Body of pancreas (tissue), 4 donors: ENCODE measurements around the gene EML6. TPM values are rescaled to one million over a fixed set of nuclear protein-coding genes. Genes with fewer than 3 reads are reported as not detected.

Source experiments
- ATAC-seq: fragments of 150-250 bp; one replicate; pipeline ENCODE4 v1.9.1; 2016
- DNase-seq, 4 donors: peaks; one replicate each; pipeline ENCODE4 v3.0.0-alpha.2; 2019
- H3K27ac ChIP-seq, 4 donors: fragments of 200-600 bp; sonication (generic); 1 replicate in 3 of 4; 2 replicates in 1 of 4; pipeline versions ENCODE4 v1.5.1 to v1.6.1; 2016 to 2019; ENCODE audit warnings: mild to moderate bottlenecking in 1 of 4, mixed read lengths in 1 of 4, moderate library complexity in 1 of 4
- H3K27me3 ChIP-seq, 2 donors: fragments of 200-600 bp; sonication (generic); one replicate each; pipeline ENCODE4 v1.6.0; 2016; ENCODE audit warnings: mild to moderate bottlenecking in 1 of 2
- H3K36me3 ChIP-seq, 2 donors: fragments of 200-600 bp; sonication (generic); replicated peaks in 1 of 2; 2 replicates each; pipeline ENCODE4 v1.5.1; 2016; ENCODE audit warnings: low read depth in 2 of 2; ENCODE audit not compliant: insufficient read depth in 1 of 2
- H3K4me1 ChIP-seq: fragments of 200-600 bp; sonication (generic); one replicate; pipeline ENCODE4 v1.6.0; 2016
- H3K4me3 ChIP-seq, 2 donors: fragments of 200-600 bp; sonication (generic); 1 replicate in 1 of 2; 2 replicates in 1 of 2; pipeline ENCODE4 v1.5.1; 2016 to 2019
- H3K9me3 ChIP-seq, 3 donors: fragments of 200-600 bp; sonication (generic); 1 replicate in 2 of 3; 2 replicates in 1 of 3; pipeline ENCODE4 v1.5.1; 2016
- CTCF ChIP-seq, 7 experiments: fragments of 450-650 bp in 4 of 7; fragments of 200-600 bp in 3 of 7; sonication (generic) in 3 of 7; IDR thresholded peaks; one replicate each; pipeline ENCODE4 v1.5.1; 2016 to 2019; ENCODE audit warnings: antibody characterized with exemption in 7 of 7
- POLR2A ChIP-seq, 3 donors: fragments of 450-650 bp; IDR thresholded peaks; one replicate each; pipeline ENCODE4 v1.6.1; 2016; ENCODE audit warnings: antibody characterized with exemption in 3 of 3, mild to moderate bottlenecking in 2 of 3
- WGBS, 2 donors: methylation state at CpG; one replicate each; pipeline ENCODE4 v1.1.5; 2017; 5-methylcytosine and 5-hydroxymethylcytosine counted together
- intact Hi-C: fragments of 100-400 bp; cut with DNase I; formaldehyde crosslinking; loops from one replicate; pipeline ENCODE4 v1.15.1; 2023
- total RNA-seq, 2 donors: library from RNA; depleted of rRNA; stranded (reverse); fragments of >200 nt; gene quantifications; one replicate each; pipeline ENCODE4 v1.1.0, GENCODE V29; 2016

The EML6 gene
- total RNA-seq, 2 donors from 2014 or later: 2.3 to 2.6 TPM

DNA sequence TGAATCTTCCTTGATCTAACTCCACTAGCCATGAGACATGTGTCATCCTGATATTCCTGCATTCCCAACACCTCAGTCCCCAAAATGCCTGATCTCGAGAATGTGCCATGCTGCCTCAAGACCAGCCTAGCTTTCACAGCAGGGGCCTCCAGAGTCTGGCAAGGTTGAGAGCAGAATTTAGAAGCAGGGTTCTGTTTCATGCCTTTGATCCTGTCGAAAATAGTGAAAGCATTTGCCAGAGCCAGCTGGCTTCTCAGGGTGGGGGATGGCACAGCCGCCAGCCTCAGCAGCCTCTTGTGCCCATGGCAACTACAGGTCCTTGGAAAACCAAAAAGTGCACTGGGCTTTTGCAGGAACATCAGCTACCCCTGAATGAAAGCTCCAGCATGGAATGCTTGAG, 183.3 kb downstream of the EML6 start:
- no peak for TF ChIP-seq POLR2A (IDR thresholded peaks at IDR 0.05)
- TF ChIP-seq CTCF (IDR thresholded peaks at IDR 0.05): no peak
- H3K4me3 ChIP-seq: no peak overlapping the region
- H3K27me3 ChIP-seq: no peaks in the 10 kb centered on the region
- ATAC-seq (no peak), DNase-seq (no peak)
- peaks cover 6% of the 10 kb centered on the region for H3K4me1 ChIP-seq
- intact Hi-C loops: no loop called here
- no peaks in the 10 kb centered on the region for H3K36me3 ChIP-seq
- no peak overlapping the region for H3K27ac ChIP-seq
- H3K9me3 ChIP-seq: no peaks in the 10 kb centered on the region
- 74 to 76% methylated on average over 3 of the region's 3 CpGs for WGBS, 2 donors

DNA sequence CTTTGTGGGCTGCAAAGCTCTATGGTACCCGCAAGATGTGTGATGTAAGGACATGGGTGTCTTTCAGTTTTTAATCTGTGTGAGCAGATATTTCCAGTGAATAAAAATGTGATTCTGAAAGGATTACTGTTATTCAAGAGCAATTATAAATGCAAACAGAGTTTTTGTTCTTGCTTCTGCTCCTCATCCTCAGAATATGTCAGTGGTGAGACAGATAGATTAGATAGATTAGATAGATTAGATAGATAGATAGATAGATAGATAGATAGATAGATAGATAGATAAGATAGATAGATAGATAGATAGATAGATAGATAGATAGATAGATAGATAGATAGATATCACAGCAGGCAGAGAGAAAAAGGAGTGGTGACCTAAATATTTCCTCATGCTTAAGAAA, 184.2 kb downstream of the EML6 start:
- H3K27ac ChIP-seq: no peak overlapping the region
- TF ChIP-seq POLR2A (IDR thresholded peaks at IDR 0.05) (no peak), CTCF (IDR thresholded peaks at IDR 0.05) (no peak)
- H3K4me1 ChIP-seq: peaks cover 6% of the 10 kb centered on the region
- H3K4me3 ChIP-seq: no peak overlapping the region
- ATAC-seq: no peak
- intact Hi-C loops: no loop called here
- no peaks in the 10 kb centered on the region for H3K9me3 ChIP-seq
- 89 to 93% methylated on average over 1 of the region's 1 CpG for WGBS, 2 donors
- H3K27me3 ChIP-seq: no peaks in the 10 kb centered on the region
- no peaks in the 10 kb centered on the region for H3K36me3 ChIP-seq
- DNase-seq: no peak

DNA sequence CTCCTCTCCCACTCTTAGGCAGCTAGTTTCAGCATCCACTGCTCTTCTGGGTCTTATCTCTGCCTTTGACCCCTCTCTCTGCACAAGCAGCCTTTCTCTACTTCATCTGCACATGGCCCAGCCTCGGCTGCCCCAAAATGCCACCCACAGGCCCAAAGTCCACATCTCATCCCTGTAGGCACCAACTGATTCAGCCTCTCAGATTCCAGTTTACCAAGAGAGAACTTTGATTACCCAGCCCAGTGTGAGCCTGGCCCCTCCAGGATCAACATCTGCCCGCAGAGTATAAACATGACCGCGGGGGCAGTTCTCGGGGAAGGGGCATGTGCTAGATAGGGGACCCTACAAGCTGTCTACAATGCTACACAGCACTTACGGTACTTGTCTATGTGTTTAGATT, 185.1 kb downstream of the EML6 start:
- intact Hi-C loops: no loop called here
- Histone ChIP-seq H3K36me3 (no peaks in the 10 kb centered on the region), H3K4me1 (peaks cover 6% of the 10 kb centered on the region), H3K9me3 (no peaks in the 10 kb centered on the region), H3K27me3 (no peaks in the 10 kb centered on the region), H3K4me3 (no peak overlapping the region), H3K27ac (no peak overlapping the region)
- 85 to 88% methylated on average over 6 of the region's 6 CpGs for WGBS, 2 donors
- ATAC-seq: no peak
- no peak for DNase-seq
- no peak for TF ChIP-seq POLR2A (IDR thresholded peaks at IDR 0.05)
- no peak for TF ChIP-seq CTCF (IDR thresholded peaks at IDR 0.05)

DNA sequence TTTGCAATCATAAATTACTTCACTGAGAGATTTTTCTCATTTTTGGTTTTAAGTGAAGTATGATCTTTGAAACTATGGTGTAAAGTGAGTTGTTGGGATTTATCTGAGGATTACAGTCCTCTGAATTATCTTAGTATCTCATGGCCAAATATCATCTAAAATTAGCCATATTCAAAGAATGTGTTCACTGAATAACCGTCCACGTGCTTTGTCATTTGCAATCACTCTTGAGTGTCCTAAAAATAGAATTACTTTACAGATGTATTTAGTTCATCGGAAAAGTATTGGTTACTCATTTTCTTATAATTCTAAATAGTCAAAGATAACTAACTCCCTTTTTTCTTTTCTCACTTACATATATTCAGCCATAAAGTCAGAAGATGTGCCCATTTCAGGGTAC, 185.5 kb downstream of the EML6 start:
- Histone ChIP-seq H3K4me3 (no peak overlapping the region), H3K4me1 (peaks cover 6% of the 10 kb centered on the region), H3K9me3 (no peaks in the 10 kb centered on the region), H3K27ac (no peak overlapping the region), H3K36me3 (no peaks in the 10 kb centered on the region), H3K27me3 (no peaks in the 10 kb centered on the region)
- DNase-seq (no peak), ATAC-seq (no peak)
- 67 to 76% methylated on average over 3 of the region's 3 CpGs for WGBS, 2 donors
- intact Hi-C loops: no loop called here
- no peak for TF ChIP-seq POLR2A (IDR thresholded peaks at IDR 0.05)
- TF ChIP-seq CTCF (IDR thresholded peaks at IDR 0.05): no peak

- Histone ChIP-seq H3K9me3 (no peaks in the 10 kb centered on the region), H3K27me3 (no peaks in the 10 kb centered on the region), H3K27ac (no peak overlapping the region), H3K36me3 (no peaks in the 10 kb centered on the region), H3K4me1 (no peaks in the 10 kb centered on the region), H3K4me3 (no peak overlapping the region)
- 88 to 91% methylated on average over 4 of the region's 4 CpGs for WGBS, 2 donors
- no peak for TF ChIP-seq CTCF (IDR thresholded peaks at IDR 0.05)
- TF ChIP-seq POLR2A (IDR thresholded peaks at IDR 0.05): no peak
- no peak for DNase-seq
- ATAC-seq: no peak
- intact Hi-C loops: no loop called here
These were observed 188.8 kb downstream of the EML6 start for GRCh38 chr2:54912305-54912704.
